ENCODE measurements around the gene HPN.

GRCh38 chr19:35034588-35035382 lies 6.7 kb upstream of the HPN start:
- TF ChIP-seq POLR2A (IDR thresholded peaks at IDR 0.05) (no peak), CTCF (IDR thresholded peaks at IDR 0.05) (no peak)

Data from Peyer's patch (tissue), 4 donors.